ENCODE data around the gene E4F1.

E4F1 gene

DNA sequence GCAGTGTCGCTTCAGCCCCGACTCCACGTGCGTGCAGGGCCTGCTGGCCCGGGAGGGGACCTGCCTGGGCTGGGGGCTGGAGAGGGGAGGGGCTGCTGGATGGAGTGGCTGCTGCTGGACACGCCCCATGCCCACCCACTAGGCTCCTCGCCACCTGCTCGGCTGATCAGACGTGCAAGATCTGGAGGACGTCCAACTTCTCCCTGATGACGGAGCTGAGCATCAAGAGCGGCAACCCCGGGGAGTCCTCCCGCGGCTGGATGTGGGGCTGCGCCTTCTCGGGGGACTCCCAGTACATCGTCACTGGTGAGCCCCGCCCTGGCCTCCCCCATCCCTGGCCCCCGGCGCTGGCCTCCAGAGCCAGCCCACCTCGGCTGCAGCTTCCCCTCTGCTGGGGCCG is 15.1 kb upstream of the E4F1 start:
- H3K9ac ChIP-seq (ENCODE audit: insufficient read length, low read depth), result no peak overlapping the region
- H3K9me3 ChIP-seq (ENCODE audit: insufficient read depth, low read length), result no peaks in the 10 kb centered on the region
- TF ChIP-seq SUZ12 (IDR thresholded peaks at IDR 0.05; ENCODE audit: extremely low read depth, insufficient read depth, insufficient read length) (no peak), ZNF274 (IDR thresholded peaks at IDR 0.05; ENCODE audit: low read depth, low read length) (no peak), YY1 (IDR thresholded peaks at IDR 0.05; ENCODE audit: insufficient read depth, insufficient read length) (no peak)
- H3K27me3 ChIP-seq (ENCODE audit: insufficient read depth, insufficient read length), result no peaks in the 10 kb centered on the region
- no peak overlapping the region for H3K4me3 ChIP-seq (ENCODE audit: insufficient read length, low read depth)
- H3K36me3 ChIP-seq (ENCODE audit: insufficient read depth, insufficient read length, low read length), result peaks cover 71% of the 10 kb centered on the region
- DNase-seq (ENCODE audit: low read depth, low spot score), result no peak
- peaks cover 36% of the 10 kb centered on the region for H3K4me1 ChIP-seq (ENCODE audit: insufficient read depth, insufficient read length)

DNA sequence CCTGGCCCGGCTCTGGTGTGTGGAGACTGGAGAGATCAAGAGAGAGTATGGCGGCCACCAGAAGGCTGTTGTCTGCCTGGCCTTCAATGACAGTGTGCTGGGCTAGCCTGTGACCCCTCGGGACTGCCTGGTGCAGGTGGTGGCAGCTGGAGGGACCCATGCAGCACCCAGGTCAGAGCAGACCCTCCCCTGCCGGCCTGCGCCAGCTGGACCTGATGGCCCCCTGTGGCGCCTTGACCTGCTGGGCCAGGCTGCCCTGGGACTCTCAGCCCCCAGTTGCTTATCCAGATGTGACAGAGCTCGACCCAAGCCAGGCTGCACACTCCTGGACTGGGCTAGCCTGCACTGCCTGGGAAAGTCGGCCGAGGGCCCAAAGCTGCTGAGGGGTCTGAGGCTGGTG is 14.6 kb upstream of the E4F1 start:
- Histone ChIP-seq H3K4me1 (ENCODE audit: insufficient read depth, insufficient read length) (peaks cover 36% of the 10 kb centered on the region), H3K4me3 (ENCODE audit: insufficient read length, low read depth) (no peak overlapping the region), H3K9ac (ENCODE audit: insufficient read length, low read depth) (no peak overlapping the region), H3K9me3 (ENCODE audit: insufficient read depth, low read length) (no peaks in the 10 kb centered on the region), H3K27me3 (ENCODE audit: insufficient read depth, insufficient read length) (no peaks in the 10 kb centered on the region), H3K36me3 (ENCODE audit: insufficient read depth, insufficient read length, low read length) (peaks cover 76% of the 10 kb centered on the region)
- DNase-seq (ENCODE audit: low read depth, low spot score), result no peak
- TF ChIP-seq YY1 (IDR thresholded peaks at IDR 0.05; ENCODE audit: insufficient read depth, insufficient read length) (no peak), SUZ12 (IDR thresholded peaks at IDR 0.05; ENCODE audit: extremely low read depth, insufficient read depth, insufficient read length) (no peak), ZNF274 (IDR thresholded peaks at IDR 0.05; ENCODE audit: low read depth, low read length) (no peak)

DNA sequence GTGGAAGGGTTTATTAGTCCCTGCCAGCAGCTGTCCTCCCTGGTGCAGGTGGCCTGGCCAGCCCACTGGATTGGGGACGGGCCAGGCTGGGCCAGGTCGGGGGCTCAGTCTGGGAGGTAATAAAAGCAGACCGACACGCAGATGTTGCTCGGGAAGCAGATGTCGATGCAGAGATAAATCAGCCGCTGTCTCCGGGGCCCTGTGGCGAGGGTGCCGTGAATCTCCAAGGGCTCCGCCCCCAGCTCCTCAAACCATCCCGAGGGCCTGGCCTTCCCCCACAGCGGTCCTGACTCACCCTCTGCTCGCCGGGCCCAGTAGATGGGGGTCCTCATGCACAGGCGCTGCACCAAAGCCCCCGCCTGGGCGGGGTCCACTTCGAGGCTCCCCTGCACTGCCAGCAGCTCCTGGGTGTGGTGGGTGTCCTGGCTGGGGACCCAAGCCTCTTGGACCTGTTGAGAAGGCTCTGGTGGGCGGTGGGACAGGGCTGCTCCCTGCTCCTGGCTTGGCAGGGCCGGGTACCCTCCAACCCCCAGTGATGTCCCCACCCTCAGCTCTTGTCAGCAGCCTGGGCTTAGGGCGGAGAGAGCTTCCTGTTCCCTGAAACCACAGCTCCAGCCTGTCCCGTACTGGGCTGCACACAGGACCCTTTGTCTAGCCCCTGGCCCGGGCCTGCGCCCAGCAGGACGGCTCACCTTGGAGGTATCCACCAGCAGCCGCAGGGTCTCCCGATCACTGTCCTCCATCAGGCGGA is 14.0 kb upstream of the E4F1 start:
- Histone ChIP-seq H3K4me3 (ENCODE audit: insufficient read length, low read depth) (no peak overlapping the region), H3K9ac (ENCODE audit: insufficient read length, low read depth) (peak overlapping the region; percentile 35), H3K36me3 (ENCODE audit: insufficient read depth, insufficient read length, low read length) (peaks cover 76% of the 10 kb centered on the region), H3K4me1 (ENCODE audit: insufficient read depth, insufficient read length) (peaks cover 36% of the 10 kb centered on the region), H3K9me3 (ENCODE audit: insufficient read depth, low read length) (no peaks in the 10 kb centered on the region), H3K27me3 (ENCODE audit: insufficient read depth, insufficient read length) (no peaks in the 10 kb centered on the region)
- TF ChIP-seq YY1 (IDR thresholded peaks at IDR 0.05; ENCODE audit: insufficient read depth, insufficient read length), result no peak
- TF ChIP-seq ZNF274 (IDR thresholded peaks at IDR 0.05; ENCODE audit: low read depth, low read length), result no peak
- no peak for TF ChIP-seq SUZ12 (IDR thresholded peaks at IDR 0.05; ENCODE audit: extremely low read depth, insufficient read depth, insufficient read length)
- DNase-seq (ENCODE audit: low read depth, low spot score), result no peak

DNA sequence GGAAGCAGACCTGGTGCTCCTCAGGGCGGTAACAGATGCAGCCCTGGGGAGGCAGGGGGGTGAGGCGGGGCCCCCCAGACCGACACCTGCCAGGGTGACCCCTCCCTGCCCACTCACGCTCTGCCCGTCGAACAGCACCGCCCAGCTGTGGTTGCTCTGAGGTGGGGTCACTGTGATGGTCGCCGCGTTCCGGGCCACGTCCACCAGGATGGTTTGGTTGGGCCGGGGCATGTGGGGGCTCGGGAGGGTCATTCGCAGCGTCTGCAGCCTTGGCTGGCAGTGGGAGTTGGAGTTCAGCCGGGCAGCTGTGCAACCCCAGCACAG is 13.4 kb upstream of the E4F1 start:
- DNase-seq (ENCODE audit: low read depth, low spot score), result no peak
- Histone ChIP-seq H3K4me1 (ENCODE audit: insufficient read depth, insufficient read length) (peaks cover 36% of the 10 kb centered on the region), H3K27me3 (ENCODE audit: insufficient read depth, insufficient read length) (no peaks in the 10 kb centered on the region), H3K9ac (ENCODE audit: insufficient read length, low read depth) (peak overlapping the region; percentile 51), H3K9me3 (ENCODE audit: insufficient read depth, low read length) (no peaks in the 10 kb centered on the region), H3K36me3 (ENCODE audit: insufficient read depth, insufficient read length, low read length) (peaks cover 76% of the 10 kb centered on the region), H3K4me3 (ENCODE audit: insufficient read length, low read depth) (no peak overlapping the region)
- TF ChIP-seq SUZ12 (IDR thresholded peaks at IDR 0.05; ENCODE audit: extremely low read depth, insufficient read depth, insufficient read length) (no peak), YY1 (IDR thresholded peaks at IDR 0.05; ENCODE audit: insufficient read depth, insufficient read length) (no peak), ZNF274 (IDR thresholded peaks at IDR 0.05; ENCODE audit: low read depth, low read length) (no peak)

DNA sequence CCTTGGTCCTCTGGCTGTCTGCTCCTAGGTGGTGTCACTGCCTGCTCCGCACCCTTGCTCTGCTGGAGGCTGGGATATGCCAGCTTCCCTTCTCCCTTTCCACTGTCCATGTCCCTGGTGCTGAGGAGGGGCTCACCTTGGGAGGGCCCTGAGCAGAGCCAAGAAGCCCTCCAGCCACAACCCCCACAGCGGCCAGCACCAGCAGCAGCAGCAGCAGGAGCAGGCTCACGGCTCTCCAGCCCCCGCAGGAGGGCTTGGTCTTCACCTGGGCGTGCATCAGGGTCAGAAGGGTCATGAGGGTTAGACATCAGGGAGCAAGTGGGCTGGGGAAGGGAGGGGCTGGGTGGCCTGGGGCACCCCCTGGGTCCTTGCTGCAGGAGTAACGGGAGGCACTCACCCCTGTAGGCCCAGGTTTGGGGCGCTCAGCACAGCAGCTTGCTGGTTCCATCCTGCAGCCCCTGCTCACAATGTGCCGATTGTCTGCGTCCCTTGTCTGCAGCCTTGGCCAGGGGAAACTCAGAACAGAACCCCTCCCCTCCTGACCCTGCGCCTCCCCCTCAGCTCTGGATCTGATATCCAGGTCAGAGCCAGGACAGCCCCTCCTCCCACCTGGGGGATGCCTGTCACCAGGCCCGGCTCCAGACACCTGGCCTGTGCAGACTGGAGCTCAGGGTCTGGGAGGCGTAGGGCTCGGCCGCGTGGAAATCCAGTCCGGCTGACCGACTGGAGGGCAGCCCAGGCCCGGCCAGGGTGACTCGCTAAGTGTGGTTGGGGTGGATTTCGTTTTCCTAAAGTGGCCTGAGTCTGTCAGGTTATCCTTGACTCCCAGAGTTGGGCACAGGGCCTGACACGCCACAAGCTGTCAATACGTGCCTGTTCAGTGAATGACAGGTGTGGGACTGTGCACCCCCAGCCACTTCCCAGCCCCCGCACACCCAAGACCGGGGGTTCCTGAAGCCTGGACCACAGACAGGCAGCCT is 12.7 kb upstream of the E4F1 start, which contains the start of gene BRICD5:
Gene BRICD5 (minus strand): TSS at position 478 of the 980 bp plus-strand sequence. CDS start 30 bp downstream, at position 448.
- peak within 1 kb of the TSS; percentile 51 for H3K9ac ChIP-seq (ENCODE audit: insufficient read length, low read depth)
- peaks cover 76% of the 10 kb centered on the region for H3K36me3 ChIP-seq (ENCODE audit: insufficient read depth, insufficient read length, low read length)
- no peak within 1 kb of the TSS for H3K4me3 ChIP-seq (ENCODE audit: insufficient read length, low read depth)
- H3K9me3 ChIP-seq (ENCODE audit: insufficient read depth, low read length), result no peaks in the 10 kb centered on the region
- DNase-seq (ENCODE audit: low read depth, low spot score), result no peak
- no peaks in the 10 kb centered on the region for H3K27me3 ChIP-seq (ENCODE audit: insufficient read depth, insufficient read length)
- H3K4me1 ChIP-seq (ENCODE audit: insufficient read depth, insufficient read length), result peaks cover 36% of the 10 kb centered on the region
- TF ChIP-seq YY1 (IDR thresholded peaks at IDR 0.05; ENCODE audit: insufficient read depth, insufficient read length), result no peak
- TF ChIP-seq SUZ12 (IDR thresholded peaks at IDR 0.05; ENCODE audit: extremely low read depth, insufficient read depth, insufficient read length), result no peak
- TF ChIP-seq ZNF274 (IDR thresholded peaks at IDR 0.05; ENCODE audit: low read depth, low read length), result no peak

DNA sequence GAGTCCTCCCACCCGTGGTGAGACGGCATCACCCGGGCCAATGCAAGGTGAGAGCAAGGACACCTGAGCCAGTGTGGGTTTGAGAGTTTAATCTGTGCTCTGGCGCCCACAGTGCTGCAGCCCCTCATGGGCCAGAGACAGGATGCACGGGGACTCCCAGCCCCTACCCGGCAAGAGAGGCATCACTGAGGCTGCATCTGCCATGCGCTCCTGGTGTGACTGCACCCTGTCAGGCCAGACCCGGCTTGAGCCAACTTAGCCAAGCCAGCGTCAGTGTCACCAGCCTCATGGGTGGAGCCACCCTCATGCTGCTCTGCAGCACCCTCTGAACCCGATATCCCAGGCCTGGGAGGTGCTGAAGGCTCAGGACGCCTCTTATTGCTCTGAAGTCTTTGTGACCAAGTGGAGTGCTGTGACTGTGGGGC is 11.5 kb upstream of the E4F1 start:
- Histone ChIP-seq H3K4me3 (ENCODE audit: insufficient read length, low read depth) (no peak overlapping the region), H3K4me1 (ENCODE audit: insufficient read depth, insufficient read length) (peaks cover 34% of the 10 kb centered on the region), H3K9me3 (ENCODE audit: insufficient read depth, low read length) (no peaks in the 10 kb centered on the region), H3K36me3 (ENCODE audit: insufficient read depth, insufficient read length, low read length) (peaks cover 66% of the 10 kb centered on the region), H3K27me3 (ENCODE audit: insufficient read depth, insufficient read length) (no peaks in the 10 kb centered on the region), H3K9ac (ENCODE audit: insufficient read length, low read depth) (peak overlapping the region; percentile 33)
- no peak for TF ChIP-seq ZNF274 (IDR thresholded peaks at IDR 0.05; ENCODE audit: low read depth, low read length)
- no peak for TF ChIP-seq YY1 (IDR thresholded peaks at IDR 0.05; ENCODE audit: insufficient read depth, insufficient read length)
- no peak for TF ChIP-seq SUZ12 (IDR thresholded peaks at IDR 0.05; ENCODE audit: extremely low read depth, insufficient read depth, insufficient read length)
- no peak for DNase-seq (ENCODE audit: low read depth, low spot score)
